Smooth muscle cell of the umbilical artery (primary cell): ENCODE results near the gene AHNAK. TPM values are rescaled to one million over a fixed set of nuclear protein-coding genes. Genes with fewer than 3 reads are reported as not detected.

Experiments used
- total RNA-seq: library from RNA; depleted of rRNA; stranded (reverse); fragments of >200 nt; gene quantifications from 2 replicates; pipeline ENCODE4 v1.2.3, GENCODE V29; 2014

AHNAK gene
- 313 and 660 TPM in 2 replicates for total RNA-seq

GRCh38 chr11:62546244-62546928 lies at the start of gene AHNAK:
AHNAK (minus strand) TSS chr11:62546806; CDS start chr11:62536098, 10,708 bp downstream.

GRCh38 chr11:62591448-62592145 lies 45.0 kb upstream of the AHNAK start, which contains the start of gene TUT1:
TUT1 (minus strand) TSS chr11:62591523; CDS start chr11:62591485, 38 bp downstream.

GRCh38 chr11:62573592-62574362 lies 27.2 kb upstream of the AHNAK start, which contains the start of gene EEF1G:
EEF1G (minus strand) TSS chr11:62573891; CDS start chr11:62573842, 49 bp downstream.

GRCh38 chr11:62418733-62419132 lies 127.9 kb downstream of the AHNAK start, which contains the start of gene SCGB1A1:
SCGB1A1 (plus strand) TSS chr11:62419033; CDS start chr11:62419096, 63 bp downstream.

Other genes with a start within 250 kb of the AHNAK start
- not detected in 2 replicates for gene SCGB1D4, start 247.7 kb downstream of the AHNAK start, total RNA-seq
- gene ASRGL1, start 209.4 kb downstream of the AHNAK start, total RNA-seq = 0.30 and 0.78 TPM in 2 replicates
- gene SCGB1A1, start 127.8 kb downstream of the AHNAK start, total RNA-seq = not detected in 2 replicates
- gene EEF1G, start 27.1 kb upstream of the AHNAK start, total RNA-seq = 1,165 and 1,500 TPM in 2 replicates
- 6.5 and 10.7 TPM in 2 replicates for gene TUT1, start 44.7 kb upstream of the AHNAK start, total RNA-seq
- gene MTA2, start 55.1 kb upstream of the AHNAK start, total RNA-seq = 92.3 and 107 TPM in 2 replicates
- gene EML3, start 66.0 kb upstream of the AHNAK start, total RNA-seq = 24.5 and 24.6 TPM in 2 replicates
- 2.5 and 3.9 TPM in 2 replicates for gene ROM1, start 66.5 kb upstream of the AHNAK start, total RNA-seq
- gene B3GAT3, start 75.2 kb upstream of the AHNAK start, total RNA-seq = 61.5 and 63.5 TPM in 2 replicates
- gene GANAB, start 99.8 kb upstream of the AHNAK start, total RNA-seq = 505 and 539 TPM in 2 replicates
- 19.6 and 27.1 TPM in 2 replicates for gene INTS5, start 106.5 kb upstream of the AHNAK start, total RNA-seq
- gene C11orf98, start 118.4 kb upstream of the AHNAK start, total RNA-seq = 17.2 and 17.9 TPM in 2 replicates
- 3.5 and 7.4 TPM in 2 replicates for gene CSKMT, start 118.5 kb upstream of the AHNAK start, total RNA-seq
- 3.8 and 6.8 TPM in 2 replicates for gene UQCC3, start 124.9 kb upstream of the AHNAK start, total RNA-seq
- gene LBHD1, start 125.5 kb upstream of the AHNAK start, total RNA-seq = 4.5 and 4.6 TPM in 2 replicates
- 77.0 and 96.5 TPM in 2 replicates for gene UBXN1, start 132.3 kb upstream of the AHNAK start, total RNA-seq
- gene LRRN4CL, start 142.7 kb upstream of the AHNAK start, total RNA-seq = 0.23 and 0.59 TPM in 2 replicates
- 41.1 and 119 TPM in 2 replicates for gene BSCL2, start 160.6 kb upstream of the AHNAK start, total RNA-seq
- not detected in 2 replicates for gene GNG3, start 160.9 kb upstream of the AHNAK start, total RNA-seq
- gene HNRNPUL2, start 180.7 kb upstream of the AHNAK start, total RNA-seq = 14.3 and 18.0 TPM in 2 replicates
- gene TTC9C, start 181.7 kb upstream of the AHNAK start, total RNA-seq = 29.4 and 32.7 TPM in 2 replicates
- gene ZBTB3, start 207.4 kb upstream of the AHNAK start, total RNA-seq = 8.2 and 11.9 TPM in 2 replicates
- gene POLR2G, start 214.8 kb upstream of the AHNAK start, total RNA-seq = 39.2 and 59.7 TPM in 2 replicates
- gene TAF6L, start 224.6 kb upstream of the AHNAK start, total RNA-seq = 15.6 and 23.8 TPM in 2 replicates
- gene TMEM179B, start 240.6 kb upstream of the AHNAK start, total RNA-seq = 28.9 and 42.5 TPM in 2 replicates
- 16.1 and 22.6 TPM in 2 replicates for gene TMEM223, start 245.2 kb upstream of the AHNAK start, total RNA-seq